Measurements from ENCODE around the gene PRMT2.

Gene PRMT2

GRCh38 chr21:46643379-46644177, 8.1 kb downstream of the PRMT2 start:
- DNase-seq (ENCODE audit: low read depth): no peak

GRCh38 chr21:46645840-46646239, 10.4 kb downstream of the PRMT2 start:
- DNase-seq (ENCODE audit: low read depth): no peak

- DNase-seq (ENCODE audit: low read depth): no peak
Observed at GRCh38 chr21:46646541-46647154, 11.2 kb downstream of the PRMT2 start.

GRCh38 chr21:46648539-46648938, 13.1 kb downstream of the PRMT2 start:
- DNase-seq (ENCODE audit: low read depth): no peak

- no peak for DNase-seq (ENCODE audit: low read depth)
Observed at GRCh38 chr21:46649356-46649755, 13.9 kb downstream of the PRMT2 start.

GRCh38 chr21:46650476-46651098, 15.1 kb downstream of the PRMT2 start:
- DNase-seq (ENCODE audit: low read depth): no peak

GRCh38 chr21:46651121-46651520, 15.6 kb downstream of the PRMT2 start:
- no peak for DNase-seq (ENCODE audit: low read depth)

GRCh38 chr21:46655230-46655629, 19.8 kb downstream of the PRMT2 start:
- no peak for DNase-seq (ENCODE audit: low read depth)

GRCh38 chr21:46656820-46657219, 21.3 kb downstream of the PRMT2 start:
- DNase-seq (ENCODE audit: low read depth): no peak

- DNase-seq (ENCODE audit: low read depth): no peak
Observed at GRCh38 chr21:46660505-46660904, 25.0 kb downstream of the PRMT2 start.

GRCh38 chr21:46661211-46661625, 25.7 kb downstream of the PRMT2 start:
- DNase-seq (ENCODE audit: low read depth): no peak

- DNase-seq (ENCODE audit: low read depth): no peak
Observed at GRCh38 chr21:46661642-46662366, 26.3 kb downstream of the PRMT2 start.

GRCh38 chr21:46662367-46662654, 26.8 kb downstream of the PRMT2 start:
- no peak for DNase-seq (ENCODE audit: low read depth)

GRCh38 chr21:46662765-46663500, 27.5 kb downstream of the PRMT2 start:
- no peak for DNase-seq (ENCODE audit: low read depth)

GRCh38 chr21:46663754-46664153, 28.3 kb downstream of the PRMT2 start:
- no peak for DNase-seq (ENCODE audit: low read depth)

GRCh38 chr21:46664316-46664995, 29.0 kb downstream of the PRMT2 start:
- DNase-seq (ENCODE audit: low read depth): no peak

- no peak for DNase-seq (ENCODE audit: low read depth)
Observed at GRCh38 chr21:46665566-46665965, 30.1 kb downstream of the PRMT2 start.

GRCh38 chr21:46666941-46667740, 31.7 kb downstream of the PRMT2 start:
- no peak for DNase-seq (ENCODE audit: low read depth)

- DNase-seq (ENCODE audit: low read depth): peak; percentile 26
Observed at GRCh38 chr21:46667741-46668380, 32.4 kb downstream of the PRMT2 start.

- no peak for DNase-seq (ENCODE audit: low read depth)
Observed at GRCh38 chr21:46668381-46668780, 32.9 kb downstream of the PRMT2 start.
